ENCODE results near the gene BTC.

BTC gene

GRCh38 chr4:74758551-74759145, 35.7 kb downstream of the BTC start:
- no peak overlapping the region for H3K4me3 ChIP-seq (ENCODE audit: low read depth, low read length)
- no peak for TF ChIP-seq CTCF (IDR thresholded peaks at IDR 0.05; ENCODE audit: borderline replicate concordance, insufficient read depth, low read depth, low read length)

GRCh38 chr4:74757136-74757535, 37.2 kb downstream of the BTC start:
- no peak for TF ChIP-seq CTCF (IDR thresholded peaks at IDR 0.05; ENCODE audit: borderline replicate concordance, insufficient read depth, low read depth, low read length)
- no peak overlapping the region for H3K4me3 ChIP-seq (ENCODE audit: low read depth, low read length)

- no peak for TF ChIP-seq CTCF (IDR thresholded peaks at IDR 0.05; ENCODE audit: borderline replicate concordance, insufficient read depth, low read depth, low read length)
These were observed 38.8 kb downstream of the BTC start for GRCh38 chr4:74755486-74755885.

GRCh38 chr4:74754218-74754617, 40.1 kb downstream of the BTC start:
- no peak for TF ChIP-seq CTCF (IDR thresholded peaks at IDR 0.05; ENCODE audit: borderline replicate concordance, insufficient read depth, low read depth, low read length)
- H3K4me3 ChIP-seq (ENCODE audit: low read depth, low read length) = no peak overlapping the region

More at GRCh38 chr4:74755486-74755885, 38.8 kb downstream of the BTC start:
- H3K4me3 ChIP-seq (ENCODE audit: low read depth, low read length) = no peak overlapping the region

- H3K4me3 ChIP-seq (ENCODE audit: low read depth, low read length) = no peak overlapping the region
- no peak for TF ChIP-seq CTCF (IDR thresholded peaks at IDR 0.05; ENCODE audit: borderline replicate concordance, insufficient read depth, low read depth, low read length)
These were observed 41.5 kb downstream of the BTC start for GRCh38 chr4:74752798-74753197.

GRCh38 chr4:74751856-74752255, 42.5 kb downstream of the BTC start:
- no peak overlapping the region for H3K4me3 ChIP-seq (ENCODE audit: low read depth, low read length)
- TF ChIP-seq CTCF (IDR thresholded peaks at IDR 0.05; ENCODE audit: borderline replicate concordance, insufficient read depth, low read depth, low read length) = no peak

- no peak for TF ChIP-seq CTCF (IDR thresholded peaks at IDR 0.05; ENCODE audit: borderline replicate concordance, insufficient read depth, low read depth, low read length)
- H3K4me3 ChIP-seq (ENCODE audit: low read depth, low read length) = no peak overlapping the region
These were observed 43.1 kb downstream of the BTC start for GRCh38 chr4:74751247-74751646.

Data from GM12875 (cell line).